Upper lobe of left lung (tissue), 6 donors: ENCODE data around the gene POLR2M. TPM values are rescaled to one million over a fixed set of nuclear protein-coding genes. Genes with fewer than 3 reads are reported as not detected.
A peak's percentile ranks its signal among the peaks of the same experiment; 100 is the strongest.

Experiments
- ATAC-seq, 2 donors: fragments of 200-7000 bp; cut with Tn5 transposase; one replicate each; pipeline ENCODE4 v1.9.1; 2022; ENCODE audit warnings: mild to moderate bottlenecking in 2 of 2, moderate library complexity in 2 of 2; ENCODE audit not compliant: low FRiP score in 2 of 2
- DNase-seq, 2 donors: peaks; one replicate each; pipeline ENCODE4 v3.0.0-alpha.2; 2019 to 2020
- H3K27ac ChIP-seq, 4 donors: fragments of 200-600 bp; sonication (generic); one replicate each; pipeline ENCODE4 v1.5.1; 2016 to 2019
- H3K27me3 ChIP-seq, 4 donors: fragments of 200-600 bp; sonication (generic); one replicate each; pipeline ENCODE4 v1.5.1; 2017 to 2019
- H3K36me3 ChIP-seq, 4 donors: fragments of 200-600 bp; sonication (generic); one replicate each; pipeline ENCODE4 v1.5.1; 2016 to 2019
- H3K4me1 ChIP-seq, 4 donors: fragments of 200-600 bp; sonication (generic); one replicate each; pipeline ENCODE4 v1.5.1; 2018 to 2019
- H3K4me3 ChIP-seq, 4 donors: fragments of 200-600 bp; sonication (generic); one replicate each; pipeline ENCODE4 v1.5.1; 2017 to 2019; ENCODE audit warnings: mild to moderate bottlenecking in 2 of 4, moderate library complexity in 1 of 4
- H3K9me3 ChIP-seq, 4 donors: fragments of 200-600 bp; sonication (generic); one replicate each; pipeline ENCODE4 v1.5.1; 2018 to 2019
- EP300 ChIP-seq, 4 donors: sonication (generic); formaldehyde crosslinking; IDR thresholded peaks; one replicate each; pipeline ENCODE4 v1.5.1; 2017; ENCODE audit warnings: antibody characterized with exemption in 4 of 4, control low read depth in 2 of 4
- POLR2A ChIP-seq, 4 donors: fragments of 450-650 bp; IDR thresholded peaks; one replicate each; pipeline ENCODE4 v1.5.1; 2016 to 2017; ENCODE audit warnings: antibody characterized with exemption in 4 of 4, mild to moderate bottlenecking in 2 of 4
- POLR2AphosphoS5 ChIP-seq, 2 donors: sonication (generic); formaldehyde crosslinking; IDR thresholded peaks; one replicate each; pipeline ENCODE4 v1.5.1; 2017; ENCODE audit warnings: antibody characterized with exemption in 2 of 2
- WGBS, 2 donors: methylation state at CpG; one replicate each; pipeline ENCODE4 v1.1.5; 2017 to 2018; 5-methylcytosine and 5-hydroxymethylcytosine counted together
- total RNA-seq, 6 donors: library from RNA; depleted of rRNA in 4 of 6; stranded (reverse); fragments of >200 nt in 4 of 6; gene quantifications; one replicate each; pipeline versions ENCODE4 v1.1.0 to v1.2.1, GENCODE V29; 2016 to 2021
- TF ChIP-seq, protein P1 (sequence below), 6 experiments: fragments of 450-650 bp in 4 of 6; fragments of 200-600 bp in 2 of 6; sonication (generic) in 2 of 6; IDR thresholded peaks; one replicate each; pipeline ENCODE4 v1.5.1; 2016 to 2019; ENCODE audit warnings: antibody characterized with exemption in 6 of 6
- donor health status: DM: no; HTN: no; CAD: no; lungs with moderate emphysema.
- donor health status: DM: no; HTN: yes; CAD: no; lungs with severe emphysema.

The POLR2M gene
- total RNA-seq, 6 donors from 2014 or later, result 40.2 to 553 (median 73.4) TPM

DNA sequence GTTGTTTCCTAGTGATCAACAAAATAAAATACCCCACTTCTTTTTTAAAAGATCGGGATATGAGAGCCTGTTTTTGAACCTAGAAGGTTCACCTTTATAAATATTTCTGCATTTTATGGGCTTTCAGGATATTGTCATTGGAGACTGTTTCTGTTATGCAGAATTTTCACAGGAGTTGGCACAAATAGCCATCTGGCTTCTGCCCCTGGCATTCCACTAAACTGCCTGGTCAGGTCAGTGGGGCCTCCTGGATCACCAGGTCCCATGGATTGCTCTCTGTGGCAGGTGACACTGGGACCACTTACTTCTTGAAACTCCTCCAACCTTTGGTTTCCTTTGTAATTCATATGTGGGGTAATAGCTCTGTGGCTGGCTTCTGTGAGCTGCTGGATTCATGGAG is 25.5 kb upstream of the POLR2M start:
- H3K27ac ChIP-seq, result no peak overlapping the region
- H3K9me3 ChIP-seq, result no peaks in the 10 kb centered on the region
- H3K4me1 ChIP-seq, result no peaks in the 10 kb centered on the region
- DNase-seq (no peak), ATAC-seq (no peak)
- no peak overlapping the region for H3K4me3 ChIP-seq
- WGBS, 2 donors, result 91 to 100% methylated on average over 1 of the region's 1 CpG
- peaks cover 0 to 8% (median 0%) of the 10 kb centered on the region in 4 donors for H3K36me3 ChIP-seq
- TF ChIP-seq POLR2A (IDR thresholded peaks at IDR 0.05) (no peak), POLR2AphosphoS5 (IDR thresholded peaks at IDR 0.05) (no peak), EP300 (IDR thresholded peaks at IDR 0.05) (no peak)
- TF ChIP-seq, protein P1, sequence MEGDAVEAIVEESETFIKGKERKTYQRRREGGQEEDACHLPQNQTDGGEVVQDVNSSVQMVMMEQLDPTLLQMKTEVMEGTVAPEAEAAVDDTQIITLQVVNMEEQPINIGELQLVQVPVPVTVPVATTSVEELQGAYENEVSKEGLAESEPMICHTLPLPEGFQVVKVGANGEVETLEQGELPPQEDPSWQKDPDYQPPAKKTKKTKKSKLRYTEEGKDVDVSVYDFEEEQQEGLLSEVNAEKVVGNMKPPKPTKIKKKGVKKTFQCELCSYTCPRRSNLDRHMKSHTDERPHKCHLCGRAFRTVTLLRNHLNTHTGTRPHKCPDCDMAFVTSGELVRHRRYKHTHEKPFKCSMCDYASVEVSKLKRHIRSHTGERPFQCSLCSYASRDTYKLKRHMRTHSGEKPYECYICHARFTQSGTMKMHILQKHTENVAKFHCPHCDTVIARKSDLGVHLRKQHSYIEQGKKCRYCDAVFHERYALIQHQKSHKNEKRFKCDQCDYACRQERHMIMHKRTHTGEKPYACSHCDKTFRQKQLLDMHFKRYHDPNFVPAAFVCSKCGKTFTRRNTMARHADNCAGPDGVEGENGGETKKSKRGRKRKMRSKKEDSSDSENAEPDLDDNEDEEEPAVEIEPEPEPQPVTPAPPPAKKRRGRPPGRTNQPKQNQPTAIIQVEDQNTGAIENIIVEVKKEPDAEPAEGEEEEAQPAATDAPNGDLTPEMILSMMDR (IDR thresholded peaks at IDR 0.05), result no peak
- H3K27me3 ChIP-seq, result no peaks in the 10 kb centered on the region

DNA sequence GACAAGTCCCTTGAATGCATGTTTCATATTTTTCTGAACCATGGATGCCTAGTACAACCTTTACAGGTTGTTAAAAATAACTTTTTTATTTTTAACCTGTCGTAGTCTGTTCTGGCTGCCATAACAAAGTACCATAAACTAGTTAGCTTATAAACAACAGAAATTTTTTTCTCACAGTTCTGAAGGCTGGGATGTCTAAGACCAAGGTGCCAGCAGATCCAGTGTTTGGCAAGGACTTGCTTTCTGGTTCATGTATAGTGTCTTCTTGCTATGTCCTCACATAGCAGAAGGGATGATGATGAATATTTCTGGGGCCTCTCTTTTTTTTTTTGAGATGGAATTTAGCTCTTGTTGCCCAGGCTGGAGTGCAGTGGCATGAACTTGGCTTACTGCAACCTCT is 23.0 kb upstream of the POLR2M start:
- H3K27ac ChIP-seq, result no peak overlapping the region
- no peak overlapping the region for H3K4me3 ChIP-seq
- WGBS, 2 donors, result 87 to 90% methylated on average over 1 of the region's 1 CpG

DNA sequence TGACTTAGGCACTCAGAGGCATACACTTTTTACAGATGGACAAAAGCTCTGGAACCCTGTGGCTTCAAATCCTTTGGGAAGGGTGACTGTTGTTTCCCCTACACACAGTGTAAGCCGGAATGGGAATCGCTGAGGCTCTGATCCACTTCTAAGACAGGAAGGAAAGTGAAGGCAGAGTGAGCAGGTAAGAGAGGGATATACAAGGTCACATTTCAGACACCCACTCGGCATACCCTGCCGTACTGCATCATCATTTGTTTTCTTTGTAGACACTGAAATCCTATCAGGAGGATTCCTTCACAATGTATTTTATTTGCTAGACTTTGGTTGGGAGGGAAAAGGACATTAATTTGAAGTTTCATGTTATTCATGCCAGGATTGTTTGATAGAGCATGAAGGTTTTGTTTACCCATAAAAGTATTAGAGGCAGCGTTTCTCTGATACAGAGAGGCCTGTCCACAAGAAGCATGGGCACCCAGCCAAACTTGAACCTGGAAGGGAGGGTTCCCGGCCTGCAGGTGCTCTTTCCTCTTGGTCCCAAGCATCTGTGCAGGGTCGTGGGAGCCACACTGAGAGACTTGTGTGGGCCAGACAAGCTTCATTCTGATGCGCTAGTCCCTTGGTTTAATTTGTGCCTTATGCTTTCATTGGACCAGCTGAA is 21.9 kb upstream of the POLR2M start:
- 78 to 82% methylated on average over 8 of the region's 8 CpGs for WGBS, 2 donors
- H3K4me1 ChIP-seq, result no peaks in the 10 kb centered on the region
- no peak for TF ChIP-seq POLR2AphosphoS5 (IDR thresholded peaks at IDR 0.05)
- TF ChIP-seq, protein P1 (IDR thresholded peaks at IDR 0.05), result no peak
- TF ChIP-seq POLR2A (IDR thresholded peaks at IDR 0.05), result no peak
- no peak for TF ChIP-seq EP300 (IDR thresholded peaks at IDR 0.05)

More for the DNA sequence above, 23.0 kb upstream of the POLR2M start:
- TF ChIP-seq EP300 (IDR thresholded peaks at IDR 0.05) (no peak), POLR2A (IDR thresholded peaks at IDR 0.05) (no peak), POLR2AphosphoS5 (IDR thresholded peaks at IDR 0.05) (no peak)
- H3K27me3 ChIP-seq, result no peaks in the 10 kb centered on the region
- DNase-seq (no peak), ATAC-seq (no peak)
- H3K36me3 ChIP-seq, result peaks cover 0 to 8% (median 0%) of the 10 kb centered on the region in 4 donors
- H3K4me1 ChIP-seq, result no peaks in the 10 kb centered on the region
- H3K9me3 ChIP-seq, result no peaks in the 10 kb centered on the region

DNA sequence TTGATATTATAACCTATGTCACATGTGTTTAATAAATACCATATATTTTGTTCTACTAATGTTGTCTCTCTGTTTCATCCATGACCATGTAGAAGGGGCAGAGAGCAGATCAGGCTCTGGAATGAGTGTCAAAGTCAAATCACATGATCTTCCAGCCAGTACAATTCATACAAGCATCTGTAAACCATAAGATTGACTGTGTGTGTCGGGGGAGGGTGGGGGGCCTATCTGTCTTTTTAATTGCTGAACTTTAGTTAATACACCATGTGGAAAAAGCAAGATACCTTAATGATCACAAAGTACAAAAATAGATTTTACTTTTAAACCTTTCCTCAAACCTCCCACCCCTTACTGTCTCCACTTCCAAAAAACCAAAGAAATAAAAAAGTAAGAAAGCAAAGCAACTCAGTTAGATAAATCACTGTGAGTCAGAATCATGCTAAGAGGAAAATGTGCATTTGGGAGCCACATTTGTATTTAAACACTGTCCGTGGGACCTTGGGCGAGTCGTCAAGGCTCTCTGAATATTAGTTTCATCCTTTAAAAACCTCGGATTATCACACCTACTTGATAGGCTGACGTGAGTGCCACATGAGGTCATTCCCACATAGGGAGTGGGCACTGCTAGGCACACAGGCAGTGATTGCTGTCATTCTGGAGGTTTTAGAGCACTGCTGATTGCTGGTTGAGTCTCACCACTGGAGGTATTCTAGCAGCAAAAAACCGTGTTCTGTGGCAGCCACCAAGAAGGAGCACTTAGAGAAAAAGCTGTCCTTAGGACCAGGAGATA is 21.0 kb upstream of the POLR2M start:
- H3K4me3 ChIP-seq, result no peak overlapping the region
- peak overlapping the region in 1 of 4 donors; percentile 48 for H3K27ac ChIP-seq
- WGBS, 2 donors, result 73 to 83% methylated on average over 7 of the region's 7 CpGs
- H3K36me3 ChIP-seq, result peaks cover 0 to 8% (median 0%) of the 10 kb centered on the region in 4 donors
- ATAC-seq (no peak), DNase-seq (no peak)
- H3K27me3 ChIP-seq, result no peaks in the 10 kb centered on the region
- H3K4me1 ChIP-seq, result no peaks in the 10 kb centered on the region
- no peaks in the 10 kb centered on the region for H3K9me3 ChIP-seq
- TF ChIP-seq POLR2AphosphoS5 (IDR thresholded peaks at IDR 0.05), result no peak
- TF ChIP-seq EP300 (IDR thresholded peaks at IDR 0.05), result no peak
- TF ChIP-seq, protein P1 (IDR thresholded peaks at IDR 0.05), result no peak
- no peak for TF ChIP-seq POLR2A (IDR thresholded peaks at IDR 0.05)

More for the DNA sequence above, 21.9 kb upstream of the POLR2M start:
- no peaks in the 10 kb centered on the region for H3K27me3 ChIP-seq
- H3K27ac ChIP-seq, result no peak overlapping the region
- ATAC-seq (no peak), DNase-seq (no peak)
- H3K9me3 ChIP-seq, result no peaks in the 10 kb centered on the region
- H3K4me3 ChIP-seq, result no peak overlapping the region
- peaks cover 0 to 8% (median 0%) of the 10 kb centered on the region in 4 donors for H3K36me3 ChIP-seq

DNA sequence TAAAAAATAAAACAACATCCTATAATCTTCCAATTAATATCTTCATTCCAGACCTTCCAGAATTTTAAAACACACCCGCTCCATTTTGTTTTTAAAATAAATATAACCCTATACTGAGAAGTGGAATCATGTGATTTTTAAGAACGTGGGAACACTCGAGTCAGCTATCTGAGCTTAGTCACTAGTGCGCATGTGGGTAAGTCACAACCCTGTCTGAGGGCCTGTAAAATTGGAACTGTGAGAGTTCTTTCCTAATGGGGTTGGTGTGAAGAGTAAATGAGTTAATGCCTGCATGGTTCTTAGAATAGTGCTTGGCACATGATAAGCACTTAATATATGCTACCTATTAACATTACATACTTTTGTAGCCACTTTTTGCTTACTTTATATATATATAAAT is 19.9 kb upstream of the POLR2M start:
- WGBS, 2 donors, result 78 to 79% methylated on average over 4 of the region's 4 CpGs
- ATAC-seq, result no peak

More for the DNA sequence above, 19.9 kb upstream of the POLR2M start:
- H3K36me3 ChIP-seq, result peaks cover 0 to 8% (median 0%) of the 10 kb centered on the region in 4 donors
- DNase-seq, result no peak
- H3K9me3 ChIP-seq, result no peaks in the 10 kb centered on the region
- no peak overlapping the region for H3K4me3 ChIP-seq
- no peak for TF ChIP-seq POLR2A (IDR thresholded peaks at IDR 0.05)
- TF ChIP-seq, protein P1 (IDR thresholded peaks at IDR 0.05), result no peak
- TF ChIP-seq POLR2AphosphoS5 (IDR thresholded peaks at IDR 0.05), result no peak
- no peak for TF ChIP-seq EP300 (IDR thresholded peaks at IDR 0.05)
- no peaks in the 10 kb centered on the region for H3K4me1 ChIP-seq
- H3K27me3 ChIP-seq, result no peaks in the 10 kb centered on the region
- H3K27ac ChIP-seq, result no peak overlapping the region
